Pericardium fibroblast (primary cell): Measurements from ENCODE around the gene MATR3. TPM values are rescaled to one million over a fixed set of nuclear protein-coding genes. Genes with fewer than 3 reads are reported as not detected.

Experiments used
- total RNA-seq: library from RNA; depleted of rRNA; stranded (reverse); fragments of >200 nt; gene quantifications from 2 replicates; pipeline ENCODE4 v1.2.3, GENCODE V29; 2015

The MATR3 gene
- 110 and 141 TPM in 2 replicates for total RNA-seq

GRCh38 chr5:139293507-139294373 lies at the start of gene MATR3:
Gene MATR3 (plus strand): TSS chr5:139293740. CDS start chr5:139307416, 13,676 bp downstream.

GRCh38 chr5:139341689-139342422 lies 48.3 kb downstream of the MATR3 start, which contains the start of gene PAIP2:
Gene PAIP2 (plus strand): TSS chr5:139341854. CDS start chr5:139363785, 21,931 bp downstream.

Other genes with a start within 250 kb of the MATR3 start
- 34.7 and 58.9 TPM in 2 replicates for gene SIL1, start 95.4 kb upstream of the MATR3 start, total RNA-seq
- gene PAIP2, start 48.1 kb downstream of the MATR3 start, total RNA-seq = 58.7 and 69.2 TPM in 2 replicates
- not detected in 2 replicates for gene SLC23A1, start 89.6 kb downstream of the MATR3 start, total RNA-seq
- gene MZB1, start 96.2 kb downstream of the MATR3 start, total RNA-seq = not detected in 2 replicates
- 1.5 and 2.2 TPM in 2 replicates for gene PROB1, start 101.4 kb downstream of the MATR3 start, total RNA-seq
- gene SPATA24, start 110.3 kb downstream of the MATR3 start, total RNA-seq = 4.1 and 9.4 TPM in 2 replicates
- gene DNAJC18, start 145.8 kb downstream of the MATR3 start, total RNA-seq = 6.3 and 14.5 TPM in 2 replicates
- 1.0 and 1.5 TPM in 2 replicates for gene ECSCR, start 169.0 kb downstream of the MATR3 start, total RNA-seq
- gene SMIM33, start 177.3 kb downstream of the MATR3 start, total RNA-seq = not detected in 2 replicates
- gene STING1, start 189.0 kb downstream of the MATR3 start, total RNA-seq = 74.2 and 127 TPM in 2 replicates